ENCODE data around the gene HEY2. TPM values are rescaled to one million over a fixed set of nuclear protein-coding genes. Genes with fewer than 3 reads are reported as not detected.

The HEY2 gene
- total RNA-seq, 1 experiment from 2014 or later, result not detected

DNA sequence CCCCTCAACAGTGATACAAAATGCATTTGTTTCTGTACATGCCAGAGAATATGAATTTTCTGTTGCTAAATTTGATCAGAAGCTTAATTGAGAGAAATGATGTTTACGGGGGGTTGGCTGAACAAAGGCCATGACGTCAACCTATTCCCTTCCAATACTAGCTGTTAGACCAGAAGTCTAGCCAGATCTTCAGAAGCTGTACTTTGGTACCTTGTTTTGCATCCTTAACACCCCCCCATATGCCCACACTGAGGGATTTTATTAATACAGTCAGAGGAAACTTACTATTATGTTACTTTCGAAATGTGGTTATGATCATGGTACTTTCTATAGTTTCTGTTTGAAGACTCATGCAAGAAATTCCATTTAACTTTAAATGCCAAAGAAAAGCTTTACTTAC, 44.4 kb downstream of the HEY2 start:
- ATAC-seq, result no peak
- Histone ChIP-seq H3K27me3 (ENCODE audit: control insufficient read depth, insufficient read depth, low read length) (no peaks in the 10 kb centered on the region), H3K9me3 (ENCODE audit: control insufficient read depth, insufficient read depth, low read depth, low read length) (no peaks in the 10 kb centered on the region), H3K4me1 (ENCODE audit: control insufficient read depth, insufficient read depth, low read length) (peaks cover 39% of the 10 kb centered on the region), H3K36me3 (ENCODE audit: control insufficient read depth, insufficient read depth, low read length) (no peaks in the 10 kb centered on the region; the same call in 1 of the 2 replicates), H3K4me3 (ENCODE audit: low read depth in 2 of 2, low read length in 2 of 2) (no peak overlapping the region), H3K27ac (ENCODE audit: low read length) (no peak overlapping the region)
- ChIA-PET CTCF (no interaction called here), POLR2A (no interaction called here)
- in situ Hi-C loops (cut with HindIII; ENCODE audit: low pct_unique_long_range_greater_than_20kb, low sequenced_read_pairs) (no loop called here), intact Hi-C loops (cut with micrococcal nuclease; ENCODE audit: unreplicated experiment) (no loop called here)
- BruUV-seq (replicated peaks), result no TSS peak
- DNase-seq (ENCODE audit: low read depth, low spot score), result no peak
- TF ChIP-seq TCF7L2 (IDR thresholded peaks at IDR 0.05; ENCODE audit: low read depth, low read length) (no peak), SIN3A (IDR thresholded peaks at IDR 0.05; ENCODE audit: borderline replicate concordance, insufficient read depth, low read depth, low read length) (no peak), POLR2AphosphoS5 (IDR thresholded peaks at IDR 0.05; ENCODE audit: low read depth, low read length) (no peak)
- TF ChIP-seq, protein P1, sequence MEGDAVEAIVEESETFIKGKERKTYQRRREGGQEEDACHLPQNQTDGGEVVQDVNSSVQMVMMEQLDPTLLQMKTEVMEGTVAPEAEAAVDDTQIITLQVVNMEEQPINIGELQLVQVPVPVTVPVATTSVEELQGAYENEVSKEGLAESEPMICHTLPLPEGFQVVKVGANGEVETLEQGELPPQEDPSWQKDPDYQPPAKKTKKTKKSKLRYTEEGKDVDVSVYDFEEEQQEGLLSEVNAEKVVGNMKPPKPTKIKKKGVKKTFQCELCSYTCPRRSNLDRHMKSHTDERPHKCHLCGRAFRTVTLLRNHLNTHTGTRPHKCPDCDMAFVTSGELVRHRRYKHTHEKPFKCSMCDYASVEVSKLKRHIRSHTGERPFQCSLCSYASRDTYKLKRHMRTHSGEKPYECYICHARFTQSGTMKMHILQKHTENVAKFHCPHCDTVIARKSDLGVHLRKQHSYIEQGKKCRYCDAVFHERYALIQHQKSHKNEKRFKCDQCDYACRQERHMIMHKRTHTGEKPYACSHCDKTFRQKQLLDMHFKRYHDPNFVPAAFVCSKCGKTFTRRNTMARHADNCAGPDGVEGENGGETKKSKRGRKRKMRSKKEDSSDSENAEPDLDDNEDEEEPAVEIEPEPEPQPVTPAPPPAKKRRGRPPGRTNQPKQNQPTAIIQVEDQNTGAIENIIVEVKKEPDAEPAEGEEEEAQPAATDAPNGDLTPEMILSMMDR (IDR thresholded peaks at IDR 0.05), result no peak
- TF ChIP-seq, protein P2, sequence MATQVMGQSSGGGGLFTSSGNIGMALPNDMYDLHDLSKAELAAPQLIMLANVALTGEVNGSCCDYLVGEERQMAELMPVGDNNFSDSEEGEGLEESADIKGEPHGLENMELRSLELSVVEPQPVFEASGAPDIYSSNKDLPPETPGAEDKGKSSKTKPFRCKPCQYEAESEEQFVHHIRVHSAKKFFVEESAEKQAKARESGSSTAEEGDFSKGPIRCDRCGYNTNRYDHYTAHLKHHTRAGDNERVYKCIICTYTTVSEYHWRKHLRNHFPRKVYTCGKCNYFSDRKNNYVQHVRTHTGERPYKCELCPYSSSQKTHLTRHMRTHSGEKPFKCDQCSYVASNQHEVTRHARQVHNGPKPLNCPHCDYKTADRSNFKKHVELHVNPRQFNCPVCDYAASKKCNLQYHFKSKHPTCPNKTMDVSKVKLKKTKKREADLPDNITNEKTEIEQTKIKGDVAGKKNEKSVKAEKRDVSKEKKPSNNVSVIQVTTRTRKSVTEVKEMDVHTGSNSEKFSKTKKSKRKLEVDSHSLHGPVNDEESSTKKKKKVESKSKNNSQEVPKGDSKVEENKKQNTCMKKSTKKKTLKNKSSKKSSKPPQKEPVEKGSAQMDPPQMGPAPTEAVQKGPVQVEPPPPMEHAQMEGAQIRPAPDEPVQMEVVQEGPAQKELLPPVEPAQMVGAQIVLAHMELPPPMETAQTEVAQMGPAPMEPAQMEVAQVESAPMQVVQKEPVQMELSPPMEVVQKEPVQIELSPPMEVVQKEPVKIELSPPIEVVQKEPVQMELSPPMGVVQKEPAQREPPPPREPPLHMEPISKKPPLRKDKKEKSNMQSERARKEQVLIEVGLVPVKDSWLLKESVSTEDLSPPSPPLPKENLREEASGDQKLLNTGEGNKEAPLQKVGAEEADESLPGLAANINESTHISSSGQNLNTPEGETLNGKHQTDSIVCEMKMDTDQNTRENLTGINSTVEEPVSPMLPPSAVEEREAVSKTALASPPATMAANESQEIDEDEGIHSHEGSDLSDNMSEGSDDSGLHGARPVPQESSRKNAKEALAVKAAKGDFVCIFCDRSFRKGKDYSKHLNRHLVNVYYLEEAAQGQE (IDR thresholded peaks at IDR 0.05; ENCODE audit: insufficient read depth in 1 of 2, low read depth in 2 of 2, low read length in 1 of 2), result no peak

DNA sequence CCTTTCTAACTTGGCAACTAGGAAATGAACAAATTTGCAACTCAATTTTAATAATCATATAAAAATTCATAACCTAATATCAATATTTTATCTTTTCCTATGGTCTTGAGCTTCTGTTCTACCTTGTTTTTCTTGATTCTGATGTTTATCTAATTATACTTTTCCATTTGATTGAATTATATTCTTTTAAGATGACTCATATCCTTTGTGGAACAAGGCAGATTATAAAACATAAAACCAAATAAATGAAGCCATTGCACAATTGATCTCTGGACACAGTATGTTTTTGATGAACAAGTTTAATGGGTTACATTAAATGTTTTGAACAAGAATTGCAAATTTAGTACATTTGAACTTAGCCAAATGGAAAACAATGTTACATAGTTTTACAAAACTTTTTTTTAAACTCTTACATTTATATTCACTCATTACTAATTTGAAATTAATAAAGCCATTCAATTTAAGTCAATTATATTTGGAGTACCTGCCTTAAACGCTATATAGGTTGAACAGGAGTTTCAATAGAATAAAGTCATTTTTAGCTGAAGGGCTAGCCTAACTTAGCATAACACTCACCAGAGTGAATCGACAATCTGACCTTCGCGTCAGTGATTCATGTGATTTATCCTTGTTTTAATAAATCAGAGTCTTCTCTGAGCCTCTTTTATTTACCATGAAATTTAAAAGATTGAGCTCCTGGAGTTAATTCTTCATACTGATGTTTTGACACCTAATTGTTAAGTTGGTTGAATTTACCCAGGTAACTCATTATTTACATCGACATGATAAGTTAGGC, 45.1 kb downstream of the HEY2 start:
- TF ChIP-seq, protein P1 (IDR thresholded peaks at IDR 0.05), result no peak
- TF ChIP-seq SIN3A (IDR thresholded peaks at IDR 0.05; ENCODE audit: borderline replicate concordance, insufficient read depth, low read depth, low read length) (no peak), POLR2AphosphoS5 (IDR thresholded peaks at IDR 0.05; ENCODE audit: low read depth, low read length) (no peak), TCF7L2 (IDR thresholded peaks at IDR 0.05; ENCODE audit: low read depth, low read length) (no peak)
- TF ChIP-seq, protein P2 (IDR thresholded peaks at IDR 0.05; ENCODE audit: insufficient read depth in 1 of 2, low read depth in 2 of 2, low read length in 1 of 2), result no peak
- H3K27ac ChIP-seq (ENCODE audit: low read length), result no peak overlapping the region
- POLR2A ChIA-PET, result interaction anchor here (0.6 kb wide), 1 partner anchor 195 kb away, joined by 11 read pairs; no protein-coding TSS in a partner anchor
- DNase-seq (ENCODE audit: low read depth, low spot score), result no peak
- CTCF ChIA-PET, result no interaction called here
- peaks cover 33% of the 10 kb centered on the region for H3K4me1 ChIP-seq (ENCODE audit: control insufficient read depth, insufficient read depth, low read length)
- intact Hi-C loops (cut with micrococcal nuclease; ENCODE audit: unreplicated experiment), result no loop called here
- no peaks in the 10 kb centered on the region for H3K9me3 ChIP-seq (ENCODE audit: control insufficient read depth, insufficient read depth, low read depth, low read length)
- no TSS peak for BruUV-seq (replicated peaks)
- in situ Hi-C loops (cut with HindIII; ENCODE audit: low pct_unique_long_range_greater_than_20kb, low sequenced_read_pairs), result no loop called here
- H3K36me3 ChIP-seq (ENCODE audit: control insufficient read depth, insufficient read depth, low read length), result no peaks in the 10 kb centered on the region; the same call in 1 of the 2 replicates
- no peak for ATAC-seq
- H3K4me3 ChIP-seq (ENCODE audit: low read depth in 2 of 2, low read length in 2 of 2), result no peak overlapping the region
- H3K27me3 ChIP-seq (ENCODE audit: control insufficient read depth, insufficient read depth, low read length), result no peaks in the 10 kb centered on the region
